ENCODE results near the gene SNX25.
"Not testable (repeated sequence)": the region's sequence is repeated elsewhere in the genome, so short reads cannot be mapped to it uniquely, and the experiment has no call there.

SNX25 gene

GRCh38 chr4:185344743-185345538, 135.5 kb downstream of the SNX25 start:
- DNase-seq (ENCODE audit: low read depth): no peak

GRCh38 chr4:185346975-185347601, 137.7 kb downstream of the SNX25 start:
- no peak for DNase-seq (ENCODE audit: low read depth)

GRCh38 chr4:185351691-185352090, 142.3 kb downstream of the SNX25 start:
- DNase-seq (ENCODE audit: low read depth): no peak

DNA sequence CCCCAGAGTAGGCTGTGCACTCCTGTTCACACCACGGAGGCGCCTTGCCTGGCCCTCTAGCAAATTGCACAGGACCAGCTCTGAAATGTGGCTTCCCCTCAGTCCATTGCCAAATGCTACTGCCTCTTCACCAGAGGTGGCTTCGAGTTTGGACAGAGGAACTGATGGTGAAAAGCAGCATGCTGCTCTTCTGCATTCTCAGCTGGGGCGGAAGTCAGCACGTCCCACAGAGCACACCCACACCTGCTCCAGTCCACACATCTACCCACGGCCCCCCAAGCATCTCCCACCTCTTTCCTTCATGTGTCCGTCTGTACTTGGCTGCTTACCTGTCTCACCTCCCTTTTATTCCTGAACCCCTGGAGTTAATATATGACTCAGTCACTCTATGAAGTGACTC, 142.8 kb downstream of the SNX25 start:
- no peak for DNase-seq (ENCODE audit: low read depth)

DNA sequence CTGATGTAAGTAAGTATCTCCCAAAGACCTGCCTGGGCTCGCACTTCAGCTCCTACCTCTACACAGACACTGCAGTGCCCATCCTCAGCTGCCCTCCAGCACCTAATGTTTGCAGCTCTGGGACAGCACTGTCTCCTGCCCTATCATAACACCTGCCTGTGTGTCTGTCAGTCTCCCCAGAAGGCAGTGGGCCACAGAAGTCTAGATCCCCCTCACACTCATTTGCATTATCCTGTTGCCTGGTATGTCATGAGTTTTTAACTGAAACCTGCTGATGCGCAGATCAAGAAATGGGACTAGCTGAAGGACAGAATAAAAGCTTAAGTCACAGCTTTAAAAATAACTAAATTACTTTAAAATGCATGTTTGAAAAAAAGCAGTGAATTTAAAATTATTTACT, 143.3 kb downstream of the SNX25 start:
- DNase-seq (ENCODE audit: low read depth): no peak

GRCh38 chr4:185357211-185357610, 147.8 kb downstream of the SNX25 start:
- DNase-seq (ENCODE audit: low read depth): peak; percentile 6

DNA sequence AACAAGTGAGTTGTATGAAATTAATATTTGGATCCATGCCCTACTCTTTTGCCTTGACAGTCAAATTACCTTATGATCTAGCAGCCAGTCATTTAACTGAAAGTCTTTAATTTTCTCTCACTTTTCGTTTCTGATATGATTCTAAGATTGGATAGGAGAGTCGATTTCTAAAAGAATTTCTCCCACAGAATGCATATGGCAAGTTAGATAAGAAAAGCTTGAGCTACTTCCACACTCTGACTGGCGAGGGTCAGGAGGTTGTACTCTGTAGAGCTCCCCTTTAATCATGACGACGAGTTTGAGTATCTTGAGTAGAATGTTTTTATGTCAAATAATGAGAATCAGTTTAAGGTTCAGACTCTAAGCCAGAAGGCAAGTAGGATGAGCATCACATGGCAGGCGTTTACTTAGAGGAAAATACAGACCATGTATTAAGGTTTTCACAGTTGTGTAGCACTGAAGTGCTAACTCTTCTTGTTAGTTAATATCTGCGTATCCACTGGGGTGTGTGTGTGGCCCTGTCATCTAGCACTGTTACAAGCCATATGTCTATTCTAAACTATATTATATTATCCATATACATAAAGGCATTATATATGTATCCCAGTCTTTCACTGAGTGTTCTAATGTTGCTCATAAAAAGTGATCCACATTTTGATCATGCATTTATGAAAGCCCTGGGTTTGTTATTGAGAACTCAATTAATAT, 148.5 kb downstream of the SNX25 start:
- no peak for DNase-seq (ENCODE audit: low read depth)

DNA sequence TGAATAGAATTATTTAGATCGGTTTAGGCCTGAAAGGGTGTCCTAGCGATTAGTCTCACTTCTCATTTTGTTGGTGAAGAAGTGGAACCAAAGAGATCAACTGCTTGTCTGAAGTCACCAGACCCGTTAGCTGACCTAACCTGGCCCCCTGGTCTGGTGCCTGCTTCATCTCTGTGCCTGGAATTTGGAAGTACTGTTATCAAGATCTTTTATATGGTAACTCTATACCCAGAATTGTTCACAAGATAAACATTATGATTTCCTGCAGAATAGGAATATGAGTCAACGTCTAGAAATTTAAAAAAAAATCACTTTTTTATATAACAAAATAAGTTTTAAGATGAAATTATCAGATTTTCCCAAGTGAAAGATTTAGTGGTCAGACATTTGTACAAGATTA, 149.1 kb downstream of the SNX25 start:
- no peak for DNase-seq (ENCODE audit: low read depth)

GRCh38 chr4:185358959-185359358, 149.6 kb downstream of the SNX25 start:
- no peak for DNase-seq (ENCODE audit: low read depth)

GRCh38 chr4:185359767-185360446, 150.5 kb downstream of the SNX25 start:
- DNase-seq (ENCODE audit: low read depth): no peak

DNA sequence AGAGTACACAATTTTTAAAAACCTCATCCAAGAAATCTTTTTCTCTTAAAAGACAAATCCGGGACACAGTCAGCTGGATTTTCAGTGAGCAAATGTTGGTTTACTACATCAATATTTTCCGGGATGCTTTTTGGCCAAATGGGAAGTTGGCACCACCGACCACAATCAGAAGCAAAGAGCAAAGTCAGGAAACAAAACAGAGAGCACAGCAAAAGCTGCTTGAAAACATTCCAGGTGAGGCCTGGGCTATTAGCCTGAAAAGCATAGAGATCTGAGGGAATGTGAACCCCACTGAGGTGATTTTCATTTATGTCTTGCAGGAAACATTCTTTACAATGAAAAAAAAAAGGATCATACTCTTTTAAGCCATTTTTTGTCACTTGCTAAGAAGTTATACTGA, 152.5 kb downstream of the SNX25 start:
- DNase-seq (ENCODE audit: low read depth): no peak

- not testable (repeated sequence) for DNase-seq (ENCODE audit: low read depth)
Measured at GRCh38 chr4:185362570-185362969, 153.2 kb downstream of the SNX25 start.

DNA sequence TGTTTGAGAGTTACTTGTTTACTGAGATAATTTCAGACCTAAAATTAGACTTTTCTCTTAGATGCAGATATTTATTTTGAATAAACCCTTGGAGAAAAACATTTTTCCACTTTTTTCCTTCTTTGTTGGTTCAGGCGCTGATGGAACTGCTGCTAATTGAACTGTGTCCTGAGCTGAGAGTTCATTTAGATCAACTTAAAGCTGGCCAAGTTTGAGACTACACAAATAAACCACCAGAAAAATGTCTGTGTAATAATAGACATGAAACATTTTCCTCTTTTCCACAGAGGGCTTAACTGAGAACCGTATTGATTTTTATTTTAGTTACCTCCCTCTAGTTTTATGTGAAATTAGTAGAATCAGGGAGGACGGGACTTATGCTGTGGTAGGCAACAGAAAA, 153.9 kb downstream of the SNX25 start:
- DNase-seq (ENCODE audit: low read depth): no peak

- DNase-seq (ENCODE audit: low read depth): no peak
Measured at GRCh38 chr4:185364886-185365285, 155.5 kb downstream of the SNX25 start.

DNA sequence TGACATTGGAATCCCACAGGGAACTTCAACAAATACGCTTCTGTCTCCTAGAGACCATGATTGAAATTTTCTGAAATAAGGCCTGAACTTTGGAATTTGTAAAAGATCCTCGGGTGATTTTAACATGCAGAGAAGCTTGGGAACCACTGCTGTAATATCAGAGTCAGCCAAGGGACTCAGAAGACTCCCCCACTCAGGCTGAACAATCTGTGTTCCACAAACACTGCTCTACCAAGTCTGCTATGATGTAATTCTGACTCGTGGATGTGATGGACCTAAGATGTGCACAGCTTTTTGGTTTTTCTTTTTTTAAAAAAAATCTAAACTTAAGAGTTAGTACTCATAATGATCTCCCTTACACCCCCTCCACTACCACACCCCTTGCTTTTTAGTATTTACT, 160.3 kb downstream of the SNX25 start:
- no peak for DNase-seq (ENCODE audit: low read depth)

DNA sequence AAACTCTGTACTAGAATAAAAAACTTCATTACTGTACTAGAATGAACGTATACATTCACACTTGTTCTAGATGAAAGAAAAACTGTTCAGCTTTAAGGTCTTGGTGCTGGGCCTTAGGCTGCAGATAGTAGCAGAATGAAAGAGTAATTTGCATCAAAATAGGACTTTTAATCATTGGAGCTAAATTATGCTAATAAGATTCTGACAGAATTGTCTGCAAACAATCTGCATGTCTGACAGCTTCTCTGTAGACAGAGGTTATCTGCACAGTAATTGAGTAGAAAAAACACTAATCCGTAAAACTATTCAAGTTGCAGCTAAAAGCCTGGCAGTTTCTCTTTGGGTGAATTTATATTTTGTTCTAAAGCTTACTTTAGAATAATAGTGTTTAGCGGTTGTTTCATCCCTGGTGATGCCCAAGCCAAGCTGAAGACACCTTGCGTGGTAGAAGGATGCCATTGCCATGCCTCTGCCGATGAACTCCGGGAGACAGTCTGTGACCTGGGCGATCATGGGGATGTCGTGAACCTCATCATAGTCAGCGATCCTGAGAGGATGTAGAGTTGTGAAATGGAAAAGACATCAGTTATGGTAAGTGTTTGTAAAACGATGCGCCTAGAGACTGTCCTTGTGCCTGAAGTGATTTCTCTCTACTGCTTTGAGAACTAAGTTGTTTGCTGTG, 161.0 kb downstream of the SNX25 start:
- DNase-seq (ENCODE audit: low read depth): no peak

GRCh38 chr4:185371702-185372101, 162.3 kb downstream of the SNX25 start:
- no peak for DNase-seq (ENCODE audit: low read depth)

DNA sequence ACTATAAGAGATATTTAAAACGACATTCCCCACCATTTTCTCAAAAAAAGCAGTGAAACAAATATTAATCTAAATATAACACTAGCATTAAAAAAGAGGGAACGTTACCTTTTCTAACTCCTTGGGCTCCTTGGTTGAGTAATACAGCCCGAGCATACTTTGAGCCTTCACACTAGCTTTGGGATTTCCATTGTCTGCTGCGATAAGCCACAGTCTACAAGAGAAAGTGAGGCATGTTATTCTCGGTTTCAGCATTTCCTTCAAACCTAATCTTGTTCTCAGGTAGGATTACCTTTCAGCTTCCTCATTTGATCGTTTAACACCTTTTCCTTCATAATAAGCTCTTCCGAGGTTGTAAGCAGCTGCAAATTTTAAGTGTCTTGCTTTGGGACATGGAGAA, 164.6 kb downstream of the SNX25 start:
- DNase-seq (ENCODE audit: low read depth): no peak

- DNase-seq (ENCODE audit: low read depth): no peak
Measured at GRCh38 chr4:185374573-185374972, 165.2 kb downstream of the SNX25 start.

DNA sequence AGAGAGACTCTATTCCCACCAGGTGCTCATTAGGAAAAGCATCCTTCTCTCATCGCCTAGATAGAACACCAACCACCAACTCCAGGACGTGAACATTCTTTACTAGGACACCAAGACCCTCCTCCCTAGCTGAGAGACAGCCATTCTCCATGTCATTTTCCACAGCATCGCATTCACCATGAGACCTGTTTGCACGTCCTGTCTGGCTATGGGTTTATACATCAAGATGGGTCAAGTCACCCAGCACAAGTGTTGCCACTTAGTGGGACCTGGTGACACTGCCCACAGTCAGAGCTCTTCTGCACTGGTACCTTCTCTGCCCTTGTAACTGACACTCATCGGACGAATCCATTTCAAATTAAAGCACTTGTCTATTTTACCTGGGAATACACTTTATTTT, 168.9 kb downstream of the SNX25 start:
- no peak for DNase-seq (ENCODE audit: low read depth)

GRCh38 chr4:185379326-185380295, 170.2 kb downstream of the SNX25 start:
- no peak for DNase-seq (ENCODE audit: low read depth)

All from fibroblast of gingiva (primary cell).